NCI-H2227 (cell line): ENCODE data around the gene PKP3.
"Not testable (repeated sequence)": the region's sequence is repeated elsewhere in the genome, so short reads cannot be mapped to it uniquely, and the experiment has no call there.

ENCODE experiments used
- DNase-seq: peaks from one replicate; lab custom pipeline; 2025; ENCODE audit not compliant: unreplicated experiment; lab: John Stamatoyannopoulos, UW

The PKP3 gene

GRCh38 chr11:428295-428694, 34.3 kb downstream of the PKP3 start:
- no peak for DNase-seq

GRCh38 chr11:429391-429790, 35.4 kb downstream of the PKP3 start:
- DNase-seq, result no peak

GRCh38 chr11:429931-430456, 36.0 kb downstream of the PKP3 start:
- no peak for DNase-seq

- no peak for DNase-seq
These were observed 37.9 kb downstream of the PKP3 start for GRCh38 chr11:431921-432320.

- no peak for DNase-seq
These were observed 38.6 kb downstream of the PKP3 start for GRCh38 chr11:432501-433100.

GRCh38 chr11:433111-433510, 39.1 kb downstream of the PKP3 start:
- no peak for DNase-seq

GRCh38 chr11:433641-434040, 39.6 kb downstream of the PKP3 start:
- no peak for DNase-seq

- no peak for DNase-seq
These were observed 40.5 kb downstream of the PKP3 start for GRCh38 chr11:434496-434895.

GRCh38 chr11:434999-435740, 41.2 kb downstream of the PKP3 start:
- not testable (repeated sequence) for DNase-seq

- DNase-seq, result no peak
These were observed 43.3 kb downstream of the PKP3 start for GRCh38 chr11:437228-437870.

- DNase-seq, result no peak
These were observed 44.3 kb downstream of the PKP3 start for GRCh38 chr11:438101-438844.

- no peak for DNase-seq
These were observed 45.5 kb downstream of the PKP3 start for GRCh38 chr11:439315-440064.

GRCh38 chr11:440065-441042, 46.3 kb downstream of the PKP3 start:
- DNase-seq, result no peak

- DNase-seq, result no peak
These were observed 47.0 kb downstream of the PKP3 start for GRCh38 chr11:441043-441417.

GRCh38 chr11:441418-442274, 47.6 kb downstream of the PKP3 start, which contains the start of gene ANO9:
Gene ANO9, minus strand, starts transcription at chr11:442011. Its CDS starts 85 bp downstream, at chr11:441926.
- peak; percentile 74 for DNase-seq

GRCh38 chr11:442611-443081, 48.6 kb downstream of the PKP3 start:
- no peak for DNase-seq

GRCh38 chr11:443542-444199, 49.7 kb downstream of the PKP3 start:
- peak; percentile 27 for DNase-seq
